Measurements from ENCODE around the gene EIF6.
"Not testable (repeated sequence)": the region's sequence is repeated elsewhere in the genome, so short reads cannot be mapped to it uniquely, and the experiment has no call there.

EIF6 gene

DNA sequence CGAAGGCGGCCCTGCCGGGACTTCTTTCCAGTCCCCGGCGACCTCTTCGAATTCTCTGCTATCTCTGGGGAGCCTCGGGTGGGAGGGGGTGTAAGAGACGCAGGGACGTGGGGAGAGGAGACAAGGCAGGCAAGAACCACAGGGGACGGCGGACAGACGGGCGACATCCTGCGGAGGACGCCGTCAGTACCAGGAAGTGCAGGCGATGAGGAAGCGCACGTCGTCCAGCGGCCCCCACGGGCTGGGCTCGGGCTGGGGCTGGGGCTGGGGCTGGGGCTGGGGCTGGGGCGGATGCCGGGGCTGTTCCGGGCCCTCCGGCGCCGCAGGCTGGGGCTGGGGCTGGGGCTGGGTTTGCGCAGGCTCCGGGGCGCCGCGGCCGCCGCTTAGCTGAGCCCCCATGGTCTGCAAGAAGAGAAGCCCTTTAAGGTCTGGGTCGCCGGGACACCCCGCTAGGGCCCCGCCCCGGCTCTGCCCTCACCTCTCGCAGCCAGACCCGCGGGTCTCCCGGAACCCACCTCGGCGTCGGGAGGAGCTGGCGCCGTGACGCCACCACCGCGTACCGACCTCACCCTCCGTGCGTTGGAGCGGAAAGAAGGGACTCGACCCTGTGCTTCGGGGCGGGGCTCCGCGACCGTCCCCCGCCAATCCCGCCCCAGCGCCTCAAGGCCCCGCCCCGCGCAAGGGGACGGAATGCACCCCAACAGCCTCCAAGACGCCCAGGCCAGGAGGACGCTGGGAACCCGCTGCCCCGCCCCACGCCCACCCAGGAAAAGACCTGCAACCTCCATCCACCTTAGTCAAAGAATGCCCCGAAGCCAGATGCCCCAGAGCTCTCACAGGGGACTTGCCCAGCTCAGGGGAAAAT, 6.8 kb downstream of the EIF6 start, which contains the start of gene MMP24OS:
Gene MMP24OS, minus strand, starts transcription at position 592 of the 865 bp plus-strand sequence. Its CDS starts 193 bp downstream, at position 399.
- peak; percentile 87 to 91 for DNase-seq

- DNase-seq, result no peak
Observed at GRCh38 chr20:35277127-35277526, 7.4 kb downstream of the EIF6 start.

- DNase-seq, result no peak
Observed at GRCh38 chr20:35276408-35276807, 8.2 kb downstream of the EIF6 start.

- DNase-seq, result no peak
Observed at GRCh38 chr20:35275741-35276251, 8.8 kb downstream of the EIF6 start.

DNA sequence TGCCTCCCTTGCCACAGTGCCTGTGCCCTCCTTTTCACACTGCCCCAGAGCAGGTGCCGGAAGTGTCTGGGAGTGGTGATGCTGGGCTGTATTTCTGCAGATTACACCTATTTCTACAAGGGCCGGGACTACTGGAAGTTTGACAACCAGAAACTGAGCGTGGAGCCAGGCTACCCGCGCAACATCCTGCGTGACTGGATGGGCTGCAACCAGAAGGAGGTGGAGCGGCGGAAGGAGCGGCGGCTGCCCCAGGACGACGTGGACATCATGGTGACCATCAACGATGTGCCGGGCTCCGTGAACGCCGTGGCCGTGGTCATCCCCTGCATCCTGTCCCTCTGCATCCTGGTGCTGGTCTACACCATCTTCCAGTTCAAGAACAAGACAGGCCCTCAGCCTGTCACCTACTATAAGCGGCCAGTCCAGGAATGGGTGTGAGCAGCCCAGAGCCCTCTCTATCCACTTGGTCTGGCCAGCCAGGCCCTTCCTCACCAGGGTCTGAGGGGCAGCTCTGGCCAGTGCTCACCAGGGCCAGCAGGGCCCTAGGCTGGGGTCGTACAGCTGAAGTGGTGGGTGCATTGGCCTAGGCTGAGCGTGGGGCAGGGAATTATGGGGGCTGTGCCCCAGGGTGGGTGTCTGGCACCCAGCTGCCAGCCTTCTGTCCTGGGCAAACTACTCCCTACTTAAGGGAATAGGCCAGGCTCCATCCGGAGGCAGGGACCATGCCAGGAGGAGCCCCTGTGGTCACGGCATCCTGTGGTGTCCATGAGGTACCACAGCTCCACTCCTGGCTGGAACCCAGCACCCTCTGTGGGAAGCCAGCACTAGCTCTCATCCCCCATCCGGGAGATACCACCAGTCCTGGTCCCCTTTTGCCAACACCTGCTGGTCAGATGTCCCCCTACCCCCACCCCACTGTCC, 10.1 kb downstream of the EIF6 start:
- no peak for DNase-seq

DNA sequence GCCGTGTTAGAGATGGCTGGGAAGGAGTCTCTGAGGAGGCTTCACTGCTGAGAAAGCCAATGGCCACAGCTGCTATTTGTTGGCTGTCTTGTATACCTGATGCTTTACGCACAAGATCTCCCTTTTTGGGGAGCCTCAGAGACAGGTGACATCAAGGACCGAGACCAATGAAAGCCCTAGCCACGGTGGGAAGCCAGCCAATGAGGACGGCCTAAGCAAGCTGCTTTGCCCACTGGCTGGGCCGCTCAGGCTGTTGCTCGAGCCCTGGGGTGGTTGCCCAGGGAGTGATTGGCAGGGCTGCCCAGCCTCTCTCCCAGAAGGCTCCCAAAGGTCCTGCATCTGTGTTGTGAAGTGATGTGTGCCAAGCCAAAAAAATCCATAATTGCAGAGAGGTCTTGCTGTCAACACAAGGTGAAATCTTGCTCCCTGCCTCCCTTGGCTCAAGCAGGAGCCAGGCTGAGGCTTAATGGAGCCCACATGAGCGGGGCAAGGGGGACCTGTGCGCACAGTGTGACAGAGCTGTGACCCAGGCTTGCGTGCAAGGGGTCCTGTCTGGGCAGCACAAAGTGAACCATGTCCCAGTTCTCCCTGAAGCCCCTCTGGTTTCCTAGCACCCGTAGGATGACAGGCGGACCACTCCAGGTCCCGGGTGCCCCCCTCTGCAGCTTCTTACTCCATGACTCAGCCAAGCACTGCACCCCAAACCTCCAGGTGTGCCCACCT, 11.0 kb downstream of the EIF6 start:
- no peak for DNase-seq

DNA sequence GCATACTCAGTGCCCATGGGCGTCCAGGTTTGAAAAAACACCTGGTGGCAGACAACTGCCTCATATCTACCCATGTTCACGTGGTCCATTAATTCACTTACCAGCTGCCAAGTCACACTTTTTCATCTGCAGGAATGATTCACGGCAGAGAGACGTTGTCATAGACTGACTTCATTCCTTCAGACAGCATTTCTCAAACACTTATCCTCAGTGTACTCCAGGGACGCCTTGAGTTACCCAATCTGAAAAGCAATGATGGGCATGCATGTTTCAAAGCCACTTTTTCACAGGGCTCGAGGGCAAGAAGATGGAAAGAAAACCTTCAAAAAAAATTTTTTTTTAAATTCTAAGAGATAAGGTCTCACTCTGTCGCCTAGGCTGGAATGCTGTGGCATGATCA, 12.7 kb downstream of the EIF6 start:
- DNase-seq, result no peak

GRCh38 chr20:35271073-35271882, 13.3 kb downstream of the EIF6 start:
- DNase-seq, result no peak

DNA sequence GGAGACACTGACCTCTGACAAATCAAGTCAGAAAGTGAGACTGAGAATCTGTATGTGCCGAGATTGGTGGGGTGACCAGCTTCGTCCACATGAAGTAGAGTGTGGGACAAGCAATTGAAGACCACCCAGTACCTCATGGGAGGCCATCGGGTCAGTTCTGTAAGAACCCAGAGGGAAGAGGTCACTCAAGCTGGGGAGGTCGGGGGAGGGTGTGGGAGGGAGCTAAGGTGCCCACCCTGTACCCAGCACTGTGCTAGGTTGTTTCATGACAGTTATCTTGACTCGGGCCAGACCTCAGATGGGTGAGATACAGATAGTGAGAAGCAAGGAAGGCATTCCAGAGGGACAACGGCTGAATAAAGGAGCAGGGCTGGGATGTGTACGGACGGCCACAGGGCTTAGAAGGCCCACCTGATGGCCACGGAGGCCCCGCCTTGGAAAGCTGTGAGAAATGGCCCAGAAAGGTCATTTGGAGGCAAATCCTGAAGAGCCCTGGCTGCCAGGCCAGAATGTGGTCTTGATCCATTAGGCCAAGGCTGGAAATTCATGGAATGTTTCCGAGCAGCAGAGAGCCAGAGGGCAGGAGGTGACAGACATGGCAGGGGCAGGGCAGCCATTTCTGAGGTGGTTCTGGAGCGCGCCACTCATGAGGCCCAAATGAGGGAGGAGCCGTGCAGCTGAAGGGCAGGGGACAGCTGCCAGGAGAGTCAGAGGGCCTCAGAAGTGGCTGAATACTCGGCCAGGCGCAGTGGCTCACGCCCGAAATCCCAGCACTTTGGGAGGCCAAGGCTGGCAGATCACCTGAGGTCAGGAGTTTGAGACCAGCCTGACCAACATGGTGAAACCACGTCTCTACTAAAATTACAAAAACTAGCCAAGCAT, 14.3 kb downstream of the EIF6 start:
- no peak for DNase-seq

- DNase-seq, result peak; percentile 59 to 71
Observed at GRCh38 chr20:35269055-35269781, 15.4 kb downstream of the EIF6 start.

DNA sequence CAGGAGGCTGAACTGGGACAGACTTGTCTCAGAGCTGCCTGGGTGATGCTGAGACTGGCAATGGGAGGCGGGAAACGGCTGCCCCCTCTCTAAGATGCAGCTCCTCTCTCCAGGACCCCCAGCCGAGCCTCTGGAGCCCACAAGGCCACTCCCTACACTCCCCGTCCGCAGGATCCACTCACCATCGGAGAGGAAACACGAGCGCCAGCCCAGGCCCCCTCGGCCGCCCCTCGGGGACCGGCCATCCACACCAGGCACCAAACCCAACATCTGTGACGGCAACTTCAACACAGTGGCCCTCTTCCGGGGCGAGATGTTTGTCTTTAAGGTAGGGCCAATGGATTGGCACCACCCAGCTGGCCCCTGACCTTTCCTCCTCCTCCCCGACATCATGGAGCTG, 17.5 kb downstream of the EIF6 start:
- no peak for DNase-seq

DNA sequence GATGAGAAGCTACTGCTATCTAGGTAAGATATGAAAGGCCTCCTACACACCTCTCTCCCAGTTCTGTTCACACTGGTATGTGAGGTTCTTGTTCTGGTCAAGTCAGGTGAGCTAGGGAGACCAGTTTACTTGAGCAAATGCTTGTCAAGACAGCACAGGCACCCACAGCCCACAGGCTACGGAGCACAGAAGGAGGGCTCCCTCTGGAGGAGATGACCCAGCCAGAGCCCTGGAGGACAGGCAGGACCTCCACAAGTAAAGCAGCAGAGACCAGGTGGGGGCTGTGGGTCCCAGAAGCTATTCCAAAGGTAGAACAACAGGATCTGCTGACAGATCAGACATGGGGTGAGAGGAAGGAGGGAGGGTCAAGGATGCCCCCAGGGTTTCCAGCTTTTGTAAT, 19.8 kb downstream of the EIF6 start:
- DNase-seq, result no peak

GRCh38 chr20:35263532-35264341, 20.8 kb downstream of the EIF6 start:
- no peak for DNase-seq

- not testable (repeated sequence) for DNase-seq
Observed at GRCh38 chr20:35262731-35263531, 21.6 kb downstream of the EIF6 start.

DNA sequence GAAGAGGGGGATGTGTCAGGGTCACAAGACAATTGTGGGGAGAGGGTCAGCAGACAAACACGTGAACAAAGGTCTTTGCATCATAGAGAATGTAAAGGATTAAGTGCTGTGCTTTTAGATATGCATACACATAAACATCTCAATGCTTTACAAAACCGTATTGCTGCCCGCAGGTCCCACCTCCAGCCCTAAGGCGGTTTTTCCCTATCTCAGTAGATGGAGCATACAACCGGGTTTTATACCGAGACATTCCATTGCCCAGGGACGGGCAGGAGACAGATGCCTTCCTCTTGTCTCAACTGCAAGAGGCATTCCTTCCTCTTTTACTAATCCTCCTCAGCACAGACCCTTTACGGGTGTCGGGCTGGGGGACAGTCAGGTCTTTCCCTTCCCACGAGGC, 22.3 kb downstream of the EIF6 start:
- DNase-seq, result not testable (repeated sequence)

DNA sequence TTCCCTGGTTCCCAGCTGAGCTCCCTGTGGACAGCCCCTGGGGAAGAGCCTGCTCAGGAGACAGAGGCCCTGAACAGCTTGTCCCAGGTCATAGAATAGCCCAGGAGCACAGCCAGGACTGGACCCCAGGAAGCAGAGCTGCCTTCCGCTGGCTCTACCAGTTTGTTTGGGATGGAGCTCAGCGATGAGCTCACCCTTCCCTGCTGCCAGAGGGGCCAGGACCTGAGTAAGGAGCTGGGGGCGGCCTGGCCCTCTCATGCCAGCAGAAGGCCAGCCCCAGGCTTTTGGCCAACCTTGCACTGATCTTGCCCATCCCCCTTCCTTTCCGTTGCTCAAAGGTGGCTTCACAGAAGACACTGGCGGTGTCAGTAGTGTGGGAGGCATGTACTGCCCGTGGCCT, 24.1 kb downstream of the EIF6 start:
- no peak for DNase-seq

DNA sequence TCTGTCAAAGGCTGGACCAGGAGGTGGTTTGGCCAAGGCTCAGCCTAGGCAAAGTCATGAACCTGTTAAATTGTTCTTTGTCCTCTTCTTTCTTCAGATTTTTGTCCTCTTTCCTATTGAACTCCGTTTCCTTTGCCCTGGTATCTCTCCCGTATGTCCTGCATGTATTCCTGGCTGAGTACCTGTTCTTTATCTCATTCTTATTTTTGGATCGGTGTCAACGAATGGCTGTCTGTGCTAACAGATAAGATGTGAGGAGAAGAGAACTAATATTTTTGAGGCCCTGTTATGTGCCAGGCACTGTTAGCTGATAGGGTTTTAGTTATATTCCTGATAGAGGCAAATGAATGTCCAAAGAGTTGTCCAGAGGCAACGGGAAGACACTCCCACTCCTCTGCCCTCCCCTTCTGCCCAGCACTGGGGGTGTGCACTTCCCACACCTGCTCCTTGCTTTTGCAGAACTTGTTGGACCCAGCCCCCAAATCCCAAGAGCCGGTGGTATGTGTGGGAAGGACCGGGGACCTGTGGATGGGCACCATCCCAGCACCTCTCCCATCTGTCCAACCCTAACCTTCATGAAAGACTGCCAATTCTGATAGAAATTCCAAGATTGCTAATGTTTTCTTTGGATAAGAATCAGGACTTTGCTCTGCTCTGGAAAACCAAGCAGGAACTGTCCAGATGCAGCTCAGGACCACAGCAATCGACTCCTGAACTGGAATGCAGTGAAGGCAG, 27.2 kb downstream of the EIF6 start:
- no peak for DNase-seq
